Endothelial cell (in vitro differentiated cells): ENCODE measurements around the gene SPACA4. TPM values are rescaled to one million over a fixed set of nuclear protein-coding genes. Genes with fewer than 3 reads are reported as not detected.

Source experiments
- DNase-seq: peaks from one replicate; pipeline ENCODE4 v3.0.0; 2021; ENCODE audit warnings: low spot score
- H3K27ac Mint-ChIP-seq: one replicate; pipeline ENCODE4 v1.8.0; 2021; ENCODE audit warnings: mixed read lengths, inconsistent platforms; ENCODE audit not compliant: unreplicated experiment
- H3K27me3 Mint-ChIP-seq: one replicate; pipeline ENCODE4 v1.8.0; 2021; ENCODE audit warnings: mild to moderate bottlenecking, moderate library complexity, mixed read lengths, inconsistent platforms; ENCODE audit not compliant: unreplicated experiment
- H3K36me3 Mint-ChIP-seq: one replicate; pipeline ENCODE4 v1.8.0; 2021; ENCODE audit warnings: mild to moderate bottlenecking, low read depth, mixed read lengths, inconsistent platforms; ENCODE audit not compliant: unreplicated experiment
- H3K4me1 Mint-ChIP-seq: one replicate; pipeline ENCODE4 v1.8.0; 2021; ENCODE audit warnings: mild to moderate bottlenecking, mixed read lengths, inconsistent platforms; ENCODE audit not compliant: unreplicated experiment
- H3K4me3 Mint-ChIP-seq: one replicate; pipeline ENCODE4 v1.8.0; 2021; ENCODE audit warnings: mild to moderate bottlenecking, mixed read lengths, inconsistent platforms; ENCODE audit not compliant: unreplicated experiment
- H3K9me3 Mint-ChIP-seq: one replicate; pipeline ENCODE4 v1.8.0; 2021; ENCODE audit warnings: mixed read lengths, inconsistent platforms; ENCODE audit not compliant: unreplicated experiment
- CTCF ChIP-seq: fragments of 200-600 bp; sonication (generic); IDR thresholded peaks from one replicate; pipeline ENCODE4 v1.5.0; 2021; ENCODE audit warnings: antibody characterized with exemption; ENCODE audit not compliant: unreplicated experiment
- total RNA-seq: library from RNA; stranded (reverse); fragmentation: NEBNext Ultra II Directional; extraction: Animal tissue kit (Norgen Biotek cat#: 25700); gene quantifications from one replicate; pipeline ENCODE4 v1.2.1, GENCODE V29; 2021; ENCODE audit not compliant: unreplicated experiment

SPACA4 gene
- total RNA-seq, 1 donor from 2014 or later, result not detected

- no peak overlapping the region for H3K4me3 Mint-ChIP-seq
- H3K36me3 Mint-ChIP-seq, result peaks cover 5% of the 10 kb centered on the region
- peaks cover 22% of the 10 kb centered on the region for H3K27me3 Mint-ChIP-seq
- TF ChIP-seq CTCF, result no peak
- no peaks in the 10 kb centered on the region for H3K9me3 Mint-ChIP-seq
- H3K27ac Mint-ChIP-seq, result no peak overlapping the region
- DNase-seq, result no peak
- H3K4me1 Mint-ChIP-seq, result peaks cover 14% of the 10 kb centered on the region
Measured at GRCh38 chr19:48634036-48634342, 27.4 kb downstream of the SPACA4 start.

- Mint-ChIP-seq H3K4me1 (peaks cover 14% of the 10 kb centered on the region), H3K27ac (no peak overlapping the region), H3K27me3 (peaks cover 25% of the 10 kb centered on the region), H3K36me3 (peaks cover 5% of the 10 kb centered on the region), H3K9me3 (no peaks in the 10 kb centered on the region), H3K4me3 (peak overlapping the region; percentile 67)
- DNase-seq, result peak; percentile 84
- no peak for TF ChIP-seq CTCF
Measured at GRCh38 chr19:48634424-48635262, 28.1 kb downstream of the SPACA4 start.

- Mint-ChIP-seq H3K27ac (no peak overlapping the region), H3K4me1 (peaks cover 19% of the 10 kb centered on the region), H3K4me3 (peak overlapping the region; percentile 67), H3K36me3 (peaks cover 5% of the 10 kb centered on the region), H3K9me3 (no peaks in the 10 kb centered on the region), H3K27me3 (peaks cover 22% of the 10 kb centered on the region)
- no peak for TF ChIP-seq CTCF
- DNase-seq, result peak; percentile 67
Measured at GRCh38 chr19:48635263-48635965, 28.9 kb downstream of the SPACA4 start.

GRCh38 chr19:48635966-48636858 is 29.7 kb downstream of the SPACA4 start:
- H3K4me3 Mint-ChIP-seq, result peak overlapping the region; percentile 72
- H3K9me3 Mint-ChIP-seq, result no peaks in the 10 kb centered on the region
- peaks cover 19% of the 10 kb centered on the region for H3K4me1 Mint-ChIP-seq
- no peak for TF ChIP-seq CTCF
- H3K27ac Mint-ChIP-seq, result no peak overlapping the region
- H3K27me3 Mint-ChIP-seq, result peaks cover 22% of the 10 kb centered on the region
- peaks cover 5% of the 10 kb centered on the region for H3K36me3 Mint-ChIP-seq
- no peak for DNase-seq
